ENCODE measurements around the gene GRIP2. TPM values are rescaled to one million over a fixed set of nuclear protein-coding genes. Genes with fewer than 3 reads are reported as not detected.
A peak's percentile ranks its signal among the peaks of the same experiment; 100 is the strongest.

Gene GRIP2
- total RNA-seq, 2 experiments from 2014 or later = not detected

- no peak for ATAC-seq
- no peak overlapping the region for H3K27ac Mint-ChIP-seq
Measured at GRCh38 chr3:14536837-14537589, 3.1 kb downstream of the GRIP2 start.

DNA sequence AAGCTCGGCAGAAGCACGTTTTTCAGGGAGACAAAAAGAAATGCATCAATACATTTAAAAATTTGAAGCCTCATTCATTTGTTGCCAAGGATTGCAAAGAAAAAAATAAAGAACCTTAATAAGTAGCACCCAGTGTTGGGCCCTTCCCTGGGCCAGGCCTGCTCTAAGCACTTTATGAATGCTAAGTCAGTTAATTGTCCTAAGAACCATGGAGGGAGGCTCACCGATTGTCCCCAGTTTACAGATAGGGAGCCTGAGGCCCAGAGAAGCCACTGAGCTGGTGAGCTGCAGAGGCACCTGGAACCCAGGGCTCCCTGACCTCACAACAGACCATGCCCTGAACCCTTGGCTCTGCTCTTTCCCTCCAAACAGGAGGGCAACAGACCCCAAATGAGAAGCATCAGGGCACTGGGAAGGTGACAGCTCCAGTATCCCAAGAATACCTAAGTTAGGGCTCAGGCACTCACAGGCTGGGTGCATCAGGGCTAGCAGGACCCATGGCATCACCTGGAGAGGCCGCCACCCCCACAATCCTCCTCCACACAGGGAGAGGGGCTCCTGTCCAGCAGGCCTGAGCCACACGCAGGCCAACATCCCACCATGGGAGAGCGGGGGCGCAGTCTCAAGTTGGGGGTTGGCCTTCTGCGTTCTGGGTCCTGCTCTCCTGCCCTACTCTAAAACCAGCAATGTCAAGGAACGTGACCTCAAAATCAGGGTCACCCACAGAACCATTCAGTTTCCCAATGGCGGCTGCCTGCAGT is 3.9 kb downstream of the GRIP2 start:
- H3K27ac Mint-ChIP-seq = no peak overlapping the region
- no peaks in the 10 kb centered on the region for H3K9me3 Mint-ChIP-seq (ENCODE audit: low read depth)
- intact Hi-C loops (cut with DNase I, micrococcal nuclease) = no loop called here
- DNase-seq = no peak
- no peak overlapping the region for H3K4me3 Mint-ChIP-seq
- H3K4me1 Mint-ChIP-seq = no peaks in the 10 kb centered on the region
- no peaks in the 10 kb centered on the region for H3K36me3 Mint-ChIP-seq (ENCODE audit: low read depth)
- ChIA-PET POLR2A (interaction anchor here (0.6 kb wide), 1 partner anchor 53 kb away, joined by 3 read pairs; no protein-coding TSS in a partner anchor), CTCF (interaction anchor here (0.6 to 1.5 kb wide), 2 partner anchors 13 to 154 kb away, joined by 3 to 4 read pairs; no protein-coding TSS in a partner anchor)
- H3K27me3 Mint-ChIP-seq = peaks cover 5% of the 10 kb centered on the region
- no peak for ATAC-seq

More at GRCh38 chr3:14536837-14537589, 3.1 kb downstream of the GRIP2 start:
- Mint-ChIP-seq H3K4me1 (no peaks in the 10 kb centered on the region), H3K36me3 (ENCODE audit: low read depth) (no peaks in the 10 kb centered on the region), H3K9me3 (ENCODE audit: low read depth) (no peaks in the 10 kb centered on the region), H3K27me3 (peaks cover 5% of the 10 kb centered on the region), H3K4me3 (no peak overlapping the region)
- intact Hi-C loops (cut with DNase I, micrococcal nuclease) = no loop called here
- DNase-seq = no peak
- ChIA-PET CTCF (interaction anchor here (1.5 kb wide), 1 partner anchor 13 kb away, joined by 4 read pairs; no protein-coding TSS in a partner anchor), POLR2A (no interaction called here)

GRCh38 chr3:14535616-14536015 is 4.5 kb downstream of the GRIP2 start:
- DNase-seq (no peak), ATAC-seq (no peak)
- H3K27ac Mint-ChIP-seq = no peak overlapping the region
- ChIA-PET CTCF (interaction anchor here (0.6 kb wide), 1 partner anchor 155 kb away, joined by 3 read pairs; no protein-coding TSS in a partner anchor), POLR2A (interaction anchor here (0.6 kb wide), 1 partner anchor 53 kb away, joined by 3 read pairs; no protein-coding TSS in a partner anchor)
- no peaks in the 10 kb centered on the region for H3K4me1 Mint-ChIP-seq
- intact Hi-C loops (cut with DNase I, micrococcal nuclease) = no loop called here
- no peaks in the 10 kb centered on the region for H3K9me3 Mint-ChIP-seq (ENCODE audit: low read depth)
- no peak overlapping the region for H3K4me3 Mint-ChIP-seq
- no peaks in the 10 kb centered on the region for H3K36me3 Mint-ChIP-seq (ENCODE audit: low read depth)
- H3K27me3 Mint-ChIP-seq = peaks cover 5% of the 10 kb centered on the region

DNA sequence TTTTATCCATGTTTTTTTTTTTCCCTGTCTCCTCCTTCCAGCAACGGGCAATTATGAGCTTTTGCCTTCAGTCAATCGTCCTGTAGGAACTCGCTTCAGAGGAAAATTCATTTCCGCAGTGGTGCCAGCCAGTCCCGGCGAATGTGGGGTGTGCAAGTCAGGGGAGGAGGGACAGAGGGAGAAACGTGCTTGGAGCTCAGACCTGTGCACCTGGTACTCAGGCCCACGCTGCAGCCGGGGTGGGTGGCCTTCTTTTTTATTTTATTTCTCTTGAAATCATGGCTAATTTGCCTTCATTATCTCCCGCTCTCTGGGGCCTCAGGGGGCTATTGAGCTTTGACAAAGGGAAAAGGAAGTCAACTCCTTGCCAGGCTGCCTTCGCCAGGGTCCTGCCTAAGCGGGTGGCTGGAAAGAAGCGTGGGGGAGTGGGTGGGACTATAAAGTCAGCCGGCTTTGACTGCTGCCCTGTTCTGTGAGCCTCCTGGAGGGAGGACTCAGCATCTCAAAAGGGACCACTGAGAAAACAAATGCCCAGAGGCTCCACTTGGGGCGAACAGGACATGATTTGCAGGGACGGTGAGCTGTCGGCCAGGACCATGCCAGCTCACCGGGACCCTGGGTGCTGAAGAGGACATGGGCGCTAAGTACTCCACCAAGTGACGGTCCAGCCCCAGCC is 5.5 kb downstream of the GRIP2 start:
- CTCF ChIA-PET = interaction anchor here (0.6 kb wide), 1 partner anchor 275 kb away, joined by 3 read pairs; no protein-coding TSS in a partner anchor
- DNase-seq = no peak

GRCh38 chr3:14533457-14533958 is 6.6 kb downstream of the GRIP2 start:
- POLR2A ChIA-PET = no interaction called here
- Mint-ChIP-seq H3K4me3 (no peak overlapping the region), H3K27ac (no peak overlapping the region), H3K9me3 (ENCODE audit: low read depth) (no peaks in the 10 kb centered on the region), H3K36me3 (ENCODE audit: low read depth) (no peaks in the 10 kb centered on the region), H3K27me3 (peaks cover 5% of the 10 kb centered on the region), H3K4me1 (no peaks in the 10 kb centered on the region)
- ATAC-seq = no peak
- DNase-seq = no peak
- intact Hi-C loops (cut with DNase I, micrococcal nuclease) = no loop called here
- CTCF ChIA-PET = interaction anchor here (0.6 to 0.9 kb wide), 2 partner anchors 16 to 62 kb away, joined by 4 read pairs; no protein-coding TSS in a partner anchor

More for the DNA sequence above, 5.5 kb downstream of the GRIP2 start:
- POLR2A ChIA-PET = no interaction called here
- ATAC-seq = no peak
- Mint-ChIP-seq H3K9me3 (ENCODE audit: low read depth) (no peaks in the 10 kb centered on the region), H3K4me1 (no peaks in the 10 kb centered on the region), H3K27ac (no peak overlapping the region), H3K4me3 (no peak overlapping the region), H3K36me3 (ENCODE audit: low read depth) (no peaks in the 10 kb centered on the region), H3K27me3 (peaks cover 5% of the 10 kb centered on the region)
- intact Hi-C loops (cut with DNase I, micrococcal nuclease) = no loop called here

GRCh38 chr3:14532691-14533456 is 7.3 kb downstream of the GRIP2 start:
- DNase-seq = peak; percentile 18
- ChIA-PET POLR2A (no interaction called here), CTCF (interaction anchor here (0.6 to 0.9 kb wide), 2 partner anchors 17 to 62 kb away, joined by 4 read pairs; no protein-coding TSS in a partner anchor)

GRCh38 chr3:14531856-14532395 is 8.2 kb downstream of the GRIP2 start:
- Mint-ChIP-seq H3K27ac (no peak overlapping the region), H3K4me1 (no peaks in the 10 kb centered on the region), H3K27me3 (peaks cover 8% of the 10 kb centered on the region), H3K4me3 (no peak overlapping the region), H3K36me3 (ENCODE audit: low read depth) (no peaks in the 10 kb centered on the region), H3K9me3 (ENCODE audit: low read depth) (no peaks in the 10 kb centered on the region)
- intact Hi-C loops (cut with DNase I, micrococcal nuclease) = no loop called here
- no peak for DNase-seq
- ATAC-seq = no peak
- ChIA-PET CTCF (no interaction called here), POLR2A (interaction anchor here (0.7 kb wide), 1 partner anchor 115 kb away, joined by 3 read pairs; no protein-coding TSS in a partner anchor)

More at GRCh38 chr3:14532691-14533456, 7.3 kb downstream of the GRIP2 start:
- Mint-ChIP-seq H3K4me1 (no peaks in the 10 kb centered on the region), H3K27ac (no peak overlapping the region), H3K9me3 (ENCODE audit: low read depth) (no peaks in the 10 kb centered on the region), H3K4me3 (no peak overlapping the region), H3K27me3 (peaks cover 7% of the 10 kb centered on the region), H3K36me3 (ENCODE audit: low read depth) (no peaks in the 10 kb centered on the region)
- ATAC-seq = no peak
- intact Hi-C loops (cut with DNase I, micrococcal nuclease) = no loop called here

GRCh38 chr3:14528081-14528480 is 12.1 kb downstream of the GRIP2 start:
- H3K9me3 Mint-ChIP-seq (ENCODE audit: low read depth) = no peaks in the 10 kb centered on the region
- POLR2A ChIA-PET = no interaction called here
- intact Hi-C loops (cut with DNase I, micrococcal nuclease) = no loop called here
- peaks cover 5% of the 10 kb centered on the region for H3K27me3 Mint-ChIP-seq
- no peaks in the 10 kb centered on the region for H3K4me1 Mint-ChIP-seq
- DNase-seq (no peak), ATAC-seq (no peak)
- CTCF ChIA-PET = interaction anchor here (0.9 kb wide), 1 partner anchor 266 kb away, joined by 3 read pairs; no protein-coding TSS in a partner anchor
- H3K36me3 Mint-ChIP-seq (ENCODE audit: low read depth) = no peaks in the 10 kb centered on the region
- no peak overlapping the region for H3K4me3 Mint-ChIP-seq
- no peak overlapping the region for H3K27ac Mint-ChIP-seq

- ATAC-seq = peak; percentile 72
- intact Hi-C loops (cut with DNase I, micrococcal nuclease) = no loop called here
- CTCF ChIA-PET = no interaction called here
Measured at GRCh38 chr3:14525685-14526631, 14.2 kb downstream of the GRIP2 start.

More at GRCh38 chr3:14525685-14526631, 14.2 kb downstream of the GRIP2 start:
- POLR2A ChIA-PET = no interaction called here
- no peaks in the 10 kb centered on the region for H3K4me1 Mint-ChIP-seq
- H3K36me3 Mint-ChIP-seq (ENCODE audit: low read depth) = no peaks in the 10 kb centered on the region
- no peak overlapping the region for H3K4me3 Mint-ChIP-seq
- no peak for DNase-seq
- no peaks in the 10 kb centered on the region for H3K9me3 Mint-ChIP-seq (ENCODE audit: low read depth)
- H3K27me3 Mint-ChIP-seq = peaks cover 2% of the 10 kb centered on the region
- no peak overlapping the region for H3K27ac Mint-ChIP-seq
